SK-N-MC (cell line): Measurements from ENCODE around the gene TMEM120B.

Experiments
- DNase-seq: peaks from one replicate; pipeline ENCODE4 v3.0.0-alpha.2; 2011; ENCODE audit warnings: low read depth, low spot score
- H3K27ac ChIP-seq: fragments of 200-600 bp; sonication (generic); 2 replicates; pipeline ENCODE4 v1.5.1; 2016; ENCODE audit warnings: mixed run types
- H3K36me3 ChIP-seq: fragments of 200-600 bp; sonication (generic); 2 replicates; pipeline ENCODE4 v1.6.1; 2017; ENCODE audit warnings: antibody characterized with exemption, low read length, mixed read lengths; ENCODE audit not compliant: insufficient read depth
- H3K4me3 ChIP-seq: fragments of 200-600 bp; sonication (generic); 2 replicates; pipeline ENCODE4 v1.5.1; 2016
- H3K9ac ChIP-seq: fragments of 200-600 bp; sonication (generic); 2 replicates; pipeline ENCODE4 v1.8.0; 2017; ENCODE audit warnings: mixed run types, mixed read lengths; ENCODE audit not compliant: insufficient read length
- H3K9me3 ChIP-seq: fragments of 200-600 bp; sonication (generic); 2 replicates; pipeline ENCODE4 v1.6.1; 2017; ENCODE audit warnings: low read depth, mild to moderate bottlenecking, antibody characterized with exemption, low read length, moderate library complexity, mixed read lengths
- EZH2 ChIP-seq: fragments of 200-600 bp; sonication (generic); IDR thresholded peaks from one replicate; pipeline ENCODE4 v1.6.1; 2017; ENCODE audit warnings: antibody characterized with exemption
- FOXP2 ChIP-seq: optimal IDR thresholded peaks from 2 replicates; pipeline ENCODE3; 2011; ENCODE audit warnings: mild to moderate bottlenecking, moderate library complexity; ENCODE audit not compliant: insufficient read depth; ENCODE audit errors: extremely low read length, control extremely low read depth
- POLR2AphosphoS5 ChIP-seq: IDR thresholded peaks from 2 replicates; pipeline ENCODE4 v1.6.1; 2012; ENCODE audit warnings: mild to moderate bottlenecking, low read depth, low read length, borderline replicate concordance

TMEM120B gene

DNA sequence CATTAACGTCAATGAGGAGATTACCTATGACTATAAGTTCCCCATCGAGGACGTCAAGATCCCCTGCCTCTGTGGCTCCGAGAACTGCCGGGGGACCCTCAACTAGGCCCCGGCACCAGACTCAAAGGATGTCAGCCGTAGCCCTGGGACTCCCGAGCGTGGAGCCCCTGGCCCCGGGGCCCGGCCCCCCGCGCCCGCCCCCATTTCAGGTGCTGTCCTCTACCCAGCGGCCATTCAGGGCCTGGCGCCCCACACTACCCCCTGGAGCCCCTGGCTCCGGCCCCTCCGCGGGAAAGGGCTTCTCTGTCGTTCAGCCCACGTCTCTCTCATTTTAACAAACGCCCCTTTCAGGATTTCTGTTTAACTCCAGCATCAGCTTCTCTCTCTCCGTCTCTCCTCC lies 117.6 kb downstream of the TMEM120B start:
- Histone ChIP-seq H3K9ac (no peak overlapping the region), H3K27ac (no peak overlapping the region), H3K4me3 (no peak overlapping the region), H3K36me3 (peaks cover 33% of the 10 kb centered on the region), H3K9me3 (no peaks in the 10 kb centered on the region)
- no peak for TF ChIP-seq EZH2
- no peak for TF ChIP-seq FOXP2
- no peak for TF ChIP-seq POLR2AphosphoS5
- DNase-seq, result no peak

DNA sequence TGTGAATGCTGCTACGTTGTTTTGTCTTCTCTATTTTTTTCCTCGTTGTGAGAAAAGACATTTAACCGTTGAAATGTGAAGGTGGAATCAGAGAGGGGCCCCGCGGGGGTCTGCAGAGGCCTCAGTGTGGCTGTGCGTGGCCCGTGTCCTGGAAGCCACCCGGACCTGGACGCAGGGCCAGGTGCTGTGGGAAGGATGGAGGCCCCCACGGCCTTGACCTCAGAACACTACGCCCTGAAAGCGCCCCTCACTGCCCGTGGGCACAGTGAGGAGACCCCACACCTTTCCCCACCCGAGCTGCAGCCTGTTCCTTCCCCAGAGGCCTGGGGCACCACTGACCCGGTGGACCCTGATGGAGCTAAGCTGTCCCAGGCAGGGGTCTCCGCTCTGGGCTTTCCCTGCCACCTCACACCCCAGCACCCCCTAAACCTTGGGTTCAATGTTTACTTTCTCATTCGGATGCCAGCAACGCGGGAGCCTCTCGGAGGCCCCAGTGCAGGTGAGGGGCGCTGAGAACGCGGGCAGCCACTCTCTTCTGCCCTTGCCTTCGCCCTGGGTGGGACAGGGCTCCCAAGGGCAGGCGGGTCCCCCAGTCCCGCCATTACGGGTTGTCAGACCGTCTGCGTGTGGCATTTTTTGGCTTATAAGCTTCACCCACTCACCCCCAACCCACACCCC lies 118.2 kb downstream of the TMEM120B start:
- no peak overlapping the region for H3K27ac ChIP-seq
- TF ChIP-seq POLR2AphosphoS5 (no peak), EZH2 (no peak), FOXP2 (no peak)
- H3K36me3 ChIP-seq, result peaks cover 33% of the 10 kb centered on the region
- no peaks in the 10 kb centered on the region for H3K9me3 ChIP-seq
- H3K9ac ChIP-seq, result no peak overlapping the region
- H3K4me3 ChIP-seq, result no peak overlapping the region
- DNase-seq, result no peak
